ENCODE measurements around the gene SERPINE3. TPM values are rescaled to one million over a fixed set of nuclear protein-coding genes. Genes with fewer than 3 reads are reported as not detected.

The SERPINE3 gene
- polyA plus RNA-seq, 3 donors = not detected

DNA sequence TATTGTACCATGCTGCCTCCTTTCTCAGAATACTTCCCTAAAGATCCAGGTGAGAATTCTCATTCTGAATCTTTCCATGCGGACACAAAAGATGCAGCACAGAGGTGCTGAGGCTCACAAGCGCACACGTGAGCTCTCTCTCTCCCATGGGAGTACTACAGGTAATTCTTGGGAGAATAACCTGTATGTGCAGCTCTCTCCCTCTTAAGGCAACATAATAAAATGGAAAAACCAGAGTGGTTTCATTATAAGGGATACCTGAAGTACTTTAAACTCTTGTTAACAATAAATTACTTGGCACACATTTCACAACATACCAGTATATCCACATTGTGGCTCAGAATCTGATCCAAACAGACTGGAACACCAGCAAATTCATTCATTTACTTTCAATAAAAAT, 72.9 kb downstream of the SERPINE3 start:
- H3K4me1 Mint-ChIP-seq = peaks cover 3% of the 10 kb centered on the region
- no peaks in the 10 kb centered on the region for H3K27me3 ChIP-seq (ENCODE audit: control insufficient read depth in 2 of 2, insufficient read depth in 2 of 2, low read length in 2 of 2)
- no peaks in the 10 kb centered on the region for H3K4me1 ChIP-seq (ENCODE audit: control insufficient read depth in 1 of 2, insufficient read depth in 2 of 2, low read length in 2 of 2)
- peaks cover 25% of the 10 kb centered on the region for H3K79me2 ChIP-seq (ENCODE audit: insufficient read depth, low read length)
- peak overlapping the region in 1 of 7 donors; percentile 21 for H3K27ac Mint-ChIP-seq
- H3K9me3 ChIP-seq (replicated peaks in 1 of 2; ENCODE audit: control insufficient read depth in 1 of 2, insufficient read depth in 1 of 2, low read length in 2 of 2) = peaks cover 0 to 3% of the 10 kb centered on the region in 2 donors
- H3K27me3 Mint-ChIP-seq (ENCODE audit: low read depth in 3 of 3) = no peaks in the 10 kb centered on the region
- intact Hi-C loops (cut with micrococcal nuclease) = no loop called here
- no peak overlapping the region for H3K4me3 ChIP-seq (replicated peaks in 1 of 3; ENCODE audit: low read depth in 2 of 3, low read length in 3 of 3)
- H4K20me1 ChIP-seq (ENCODE audit: insufficient read depth, low read length) = peaks cover 34% of the 10 kb centered on the region
- peaks cover 48 to 68% of the 10 kb centered on the region in 2 donors for H3K36me3 Mint-ChIP-seq
- no peak for TF ChIP-seq CTCF (IDR thresholded peaks at IDR 0.05)
- H3K9ac ChIP-seq (ENCODE audit: insufficient read depth, low read length, poor library complexity, severe bottlenecking) = no peak overlapping the region
- no peak overlapping the region for H2AFZ ChIP-seq (ENCODE audit: insufficient read depth, low read depth, low read length, poor library complexity, severe bottlenecking)
- H3K4me2 ChIP-seq (replicated peaks; ENCODE audit: extremely low read depth, low read length, poor library complexity, severe bottlenecking) = no peak overlapping the region
- H3K4me3 Mint-ChIP-seq = no peak overlapping the region
- no peak for DNase-seq
- peaks cover 7 to 12% (median 9%) of the 10 kb centered on the region in 7 donors for H3K9me3 Mint-ChIP-seq
- WGBS (ENCODE audit: insufficient coverage) = no CpG with 5 or more reads among the region's 3 CpGs
- H3K27ac ChIP-seq (ENCODE audit: low read depth in 1 of 2, low read length in 2 of 2) = no peak overlapping the region
- H3K36me3 ChIP-seq (replicated peaks in 1 of 2; ENCODE audit: control insufficient read depth in 1 of 2, insufficient read depth in 2 of 2, low read length in 2 of 2) = peaks cover 37 to 63% of the 10 kb centered on the region in 2 donors

Small RNA genes within 50 kb of the gene (small RNA-seq; reads per million reads assigned to genes)
- not detected for gene MIR5693 (ENCODE audit: insufficient read length, low read depth)

Other genes starting within 250 kb of the SERPINE3 start
- gene C13orf42, start 228.4 kb upstream of the SERPINE3 start, polyA plus RNA-seq = not detected
- gene FAM124A, start 117.3 kb upstream of the SERPINE3 start, polyA plus RNA-seq = under 1 TPM; 0.03 to 0.20 (median 0.13) TPM
- gene INTS6, start 113.3 kb downstream of the SERPINE3 start, polyA plus RNA-seq = 10 to 100 TPM; 10.8 to 13.2 (median 11.6) TPM
- gene WDFY2, start 244.8 kb downstream of the SERPINE3 start, polyA plus RNA-seq = 10 to 100 TPM in 1 of 3 donors, 1 to 10 TPM in 2; 6.5 to 40.1 (median 9.1) TPM

Data from CD14-positive monocyte (primary cell).